WTC11 (cell line): ENCODE data around the gene ZFYVE19. TPM values are rescaled to one million over a fixed set of nuclear protein-coding genes. Genes with fewer than 3 reads are reported as not detected.

Experiments used
- ATAC-seq: fragments of 200-7000 bp; cut with Tn5 transposase; 2 replicates; pipeline ENCODE4 v1.10.0; 2021; ENCODE audit warnings: mild to moderate bottlenecking, moderate library complexity
- CTCF ChIA-PET: fragments of 300-600 bp; sonication (Branson Sonifier 250); formaldehyde crosslinking; loops from one replicate; lab custom pipeline; 2021; ENCODE audit warnings: antibody characterized with exemption; lab: Charles Lee
- POLR2A ChIA-PET: fragments of 350-600 bp; sonication (Branson Sonifier 250); formaldehyde crosslinking; loops from one replicate; lab custom pipeline; 2021; ENCODE audit warnings: antibody characterized with exemption; lab: Charles Lee
- DNase-seq: peaks from one replicate; pipeline ENCODE4 v3.0.0; 2021; ENCODE audit warnings: low spot score
- H3K27ac Mint-ChIP-seq: 2 replicates; pipeline ENCODE4 v1.8.0; 2021; ENCODE audit warnings: mixed read lengths
- H3K27me3 Mint-ChIP-seq: 2 replicates; pipeline ENCODE4 v1.8.0; 2021; ENCODE audit warnings: low read depth, mild to moderate bottlenecking, moderate library complexity, mixed read lengths
- H3K36me3 Mint-ChIP-seq: 2 replicates; pipeline ENCODE4 v1.8.0; 2021; ENCODE audit warnings: mixed read lengths
- H3K4me1 Mint-ChIP-seq: 2 replicates; pipeline ENCODE4 v1.8.0; 2022; ENCODE audit warnings: mixed read lengths
- H3K4me3 Mint-ChIP-seq: 2 replicates; pipeline ENCODE4 v1.8.0; 2021; ENCODE audit warnings: mild to moderate bottlenecking, moderate library complexity, mixed read lengths
- H3K9me3 Mint-ChIP-seq: 2 replicates; pipeline ENCODE4 v1.8.0; 2021; ENCODE audit warnings: mixed read lengths
- CREB1 ChIP-seq: sonication (generic); formaldehyde crosslinking; IDR thresholded peaks from 2 replicates; pipeline ENCODE4 v1.8.0; 2023; ENCODE audit warnings: mild to moderate bottlenecking, missing genetic modification reagents
- ETV6 ChIP-seq: sonication (generic); formaldehyde crosslinking; IDR thresholded peaks from 2 replicates; pipeline ENCODE4 v1.8.1; 2022; ENCODE audit warnings: mild to moderate bottlenecking, missing genetic modification reagents
- FOXK1 ChIP-seq: sonication (generic); formaldehyde crosslinking; IDR thresholded peaks from 2 replicates; pipeline ENCODE4 v1.8.0; 2022; ENCODE audit warnings: mild to moderate bottlenecking, moderate library complexity, missing genetic modification reagents
- FOXP4 ChIP-seq: sonication (generic); formaldehyde crosslinking; IDR thresholded peaks from 2 replicates; pipeline ENCODE4 v1.8.0; 2022; ENCODE audit warnings: mild to moderate bottlenecking, missing genetic modification reagents
- HMGA2 ChIP-seq: fragments of 250-450 bp; sonication (Bioruptor Pico); IDR thresholded peaks from 2 replicates; pipeline ENCODE4 v1.4.0; 2021; ENCODE audit warnings: mild to moderate bottlenecking, moderate library complexity
- IRF1 ChIP-seq: sonication (generic); formaldehyde crosslinking; IDR thresholded peaks from 2 replicates; pipeline ENCODE4 v1.8.0; 2023; ENCODE audit warnings: missing genetic modification reagents
- IRF2 ChIP-seq: sonication (generic); formaldehyde crosslinking; IDR thresholded peaks from 2 replicates; pipeline ENCODE4 v1.8.0; 2022; ENCODE audit warnings: low read depth, missing genetic modification reagents, borderline replicate concordance
- JUN ChIP-seq: sonication (generic); formaldehyde crosslinking; IDR thresholded peaks from 2 replicates; pipeline ENCODE4 v1.8.0; 2023; ENCODE audit warnings: mild to moderate bottlenecking, missing genetic modification reagents
- MAX ChIP-seq: sonication (generic); formaldehyde crosslinking; IDR thresholded peaks from 2 replicates; pipeline ENCODE4 v1.8.0; 2022; ENCODE audit warnings: mild to moderate bottlenecking, missing genetic modification reagents
- MLX ChIP-seq: sonication (generic); formaldehyde crosslinking; IDR thresholded peaks from 2 replicates; pipeline ENCODE4 v1.8.1; 2023; ENCODE audit warnings: mild to moderate bottlenecking, missing genetic modification reagents, moderate library complexity
- NFATC4 ChIP-seq: fragments of 250-450 bp; sonication (Bioruptor Pico); IDR thresholded peaks from 2 replicates; pipeline ENCODE4 v1.9.0; 2021; ENCODE audit warnings: mild to moderate bottlenecking
- PRRX2 ChIP-seq: fragments of 250-450 bp; sonication (Bioruptor Pico); IDR thresholded peaks from 2 replicates; pipeline ENCODE4 v1.8.0; 2021; ENCODE audit warnings: mild to moderate bottlenecking
- ZBTB21 ChIP-seq: sonication (generic); formaldehyde crosslinking; IDR thresholded peaks from 2 replicates; pipeline ENCODE4 v1.8.1; 2023; ENCODE audit warnings: mild to moderate bottlenecking, missing genetic modification reagents, borderline replicate concordance
- ZNF423 ChIP-seq: fragments of 250-450 bp; sonication (Bioruptor Pico); IDR thresholded peaks from 2 replicates; pipeline ENCODE4 v2.1.2; 2022; ENCODE audit warnings: mild to moderate bottlenecking, moderate library complexity
- ZNF512 ChIP-seq: sonication (generic); formaldehyde crosslinking; IDR thresholded peaks from 2 replicates; pipeline ENCODE4 v1.8.1; 2022; ENCODE audit warnings: missing genetic modification reagents, borderline replicate concordance
- ZNF671 ChIP-seq: fragments of 250-450 bp; sonication (Bioruptor Pico); IDR thresholded peaks from 2 replicates; pipeline ENCODE4 v1.8.0; 2021; ENCODE audit warnings: mild to moderate bottlenecking
- total RNA-seq: library from RNA; stranded (reverse); gene quantifications from 3 replicates; pipeline ENCODE4 v1.2.3, GENCODE V29; 2021
- TF ChIP-seq, protein P1 (sequence below): sonication (generic); formaldehyde crosslinking; IDR thresholded peaks from 2 replicates; pipeline ENCODE4 v1.8.0; 2022; ENCODE audit warnings: mild to moderate bottlenecking, missing genetic modification reagents
- TF ChIP-seq, protein P2 (sequence below): fragments of 250-450 bp; sonication (Bioruptor Pico); IDR thresholded peaks from 2 replicates; pipeline ENCODE4 v2.1.2; 2022; ENCODE audit warnings: mild to moderate bottlenecking, moderate library complexity

Gene ZFYVE19
- total RNA-seq, 1 experiment from 2014 or later, result 18.9 TPM

- no peak for TF ChIP-seq MLX
Observed at GRCh38 chr15:40766906-40767837, 39.7 kb upstream of the ZFYVE19 start (continued).

GRCh38 chr15:40767838-40768500 lies 38.9 kb upstream of the ZFYVE19 start:
- POLR2A ChIA-PET, result interaction anchor here (0.5 to 1.2 kb wide), 2 partner anchors 9 to 20 kb away, joined by 3 to 4 read pairs; no protein-coding TSS in a partner anchor
- CTCF ChIA-PET, result interaction anchor here (0.5 to 7.8 kb wide), 9 partner anchors 15 to 163 kb away, joined by 3 to 60 read pairs (median 4); partner anchors contain the start of gene VPS18
- no peak for ATAC-seq
- H3K27ac Mint-ChIP-seq, result no peak overlapping the region
- no peaks in the 10 kb centered on the region for H3K9me3 Mint-ChIP-seq
- no peak for DNase-seq
- H3K4me1 Mint-ChIP-seq, result peaks cover 31% of the 10 kb centered on the region
- no peak overlapping the region for H3K4me3 Mint-ChIP-seq
- peaks cover 4% of the 10 kb centered on the region for H3K27me3 Mint-ChIP-seq
- no peaks in the 10 kb centered on the region; the same call in 1 of the 2 replicates for H3K36me3 Mint-ChIP-seq
- no peak for TF ChIP-seq HMGA2 (CRISPR knock-in tag)
- no peak for TF ChIP-seq IRF2 (CRISPR knock-in tag)
- TF ChIP-seq, protein P1, sequence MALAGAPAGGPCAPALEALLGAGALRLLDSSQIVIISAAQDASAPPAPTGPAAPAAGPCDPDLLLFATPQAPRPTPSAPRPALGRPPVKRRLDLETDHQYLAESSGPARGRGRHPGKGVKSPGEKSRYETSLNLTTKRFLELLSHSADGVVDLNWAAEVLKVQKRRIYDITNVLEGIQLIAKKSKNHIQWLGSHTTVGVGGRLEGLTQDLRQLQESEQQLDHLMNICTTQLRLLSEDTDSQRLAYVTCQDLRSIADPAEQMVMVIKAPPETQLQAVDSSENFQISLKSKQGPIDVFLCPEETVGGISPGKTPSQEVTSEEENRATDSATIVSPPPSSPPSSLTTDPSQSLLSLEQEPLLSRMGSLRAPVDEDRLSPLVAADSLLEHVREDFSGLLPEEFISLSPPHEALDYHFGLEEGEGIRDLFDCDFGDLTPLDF (CRISPR knock-in tag), result no peak
- no peak for TF ChIP-seq ZNF423 (CRISPR knock-in tag)

GRCh38 chr15:40768521-40769273 lies 38.2 kb upstream of the ZFYVE19 start:
- POLR2A ChIA-PET, result no interaction called here
- Mint-ChIP-seq H3K9me3 (no peaks in the 10 kb centered on the region), H3K36me3 (no peaks in the 10 kb centered on the region; the same call in 1 of the 2 replicates), H3K4me1 (peaks cover 31% of the 10 kb centered on the region), H3K4me3 (no peak overlapping the region), H3K27me3 (no peaks in the 10 kb centered on the region), H3K27ac (no peak overlapping the region; the same call in 1 of the 2 replicates)
- ATAC-seq (no peak), DNase-seq (no peak)
- CTCF ChIA-PET, result interaction anchor here (0.6 to 7.8 kb wide), 5 partner anchors 17 to 123 kb away, joined by 3 to 60 read pairs (median 4); no protein-coding TSS in a partner anchor
- TF ChIP-seq IRF2 (CRISPR knock-in tag), result no peak
- no peak for TF ChIP-seq FOXK1 (CRISPR knock-in tag)
- TF ChIP-seq ZNF512, result no peak
- TF ChIP-seq ZNF671 (CRISPR knock-in tag), result no peak
- no peak for TF ChIP-seq NFATC4
- no peak for TF ChIP-seq PRRX2 (CRISPR knock-in tag)
- no peak for TF ChIP-seq ZBTB21 (CRISPR knock-in tag)
- no peak for TF ChIP-seq FOXP4
- TF ChIP-seq MAX (CRISPR knock-in tag), result no peak
- TF ChIP-seq JUN (CRISPR knock-in tag), result no peak
- no peak for TF ChIP-seq ETV6 (CRISPR knock-in tag)
- TF ChIP-seq, protein P2, sequence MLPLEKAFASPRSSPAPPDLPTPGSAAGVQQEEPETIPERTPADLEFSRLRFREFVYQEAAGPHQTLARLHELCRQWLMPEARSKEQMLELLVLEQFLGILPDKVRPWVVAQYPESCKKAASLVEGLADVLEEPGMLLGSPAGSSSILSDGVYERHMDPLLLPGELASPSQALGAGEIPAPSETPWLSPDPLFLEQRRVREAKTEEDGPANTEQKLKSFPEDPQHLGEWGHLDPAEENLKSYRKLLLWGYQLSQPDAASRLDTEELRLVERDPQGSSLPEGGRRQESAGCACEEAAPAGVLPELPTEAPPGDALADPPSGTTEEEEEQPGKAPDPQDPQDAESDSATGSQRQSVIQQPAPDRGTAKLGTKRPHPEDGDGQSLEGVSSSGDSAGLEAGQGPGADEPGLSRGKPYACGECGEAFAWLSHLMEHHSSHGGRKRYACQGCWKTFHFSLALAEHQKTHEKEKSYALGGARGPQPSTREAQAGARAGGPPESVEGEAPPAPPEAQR (CRISPR knock-in tag), result no peak
- no peak for TF ChIP-seq CREB1 (CRISPR knock-in tag)
- TF ChIP-seq IRF1 (CRISPR knock-in tag), result no peak
